ENCODE data around the gene CDC123.

DNA sequence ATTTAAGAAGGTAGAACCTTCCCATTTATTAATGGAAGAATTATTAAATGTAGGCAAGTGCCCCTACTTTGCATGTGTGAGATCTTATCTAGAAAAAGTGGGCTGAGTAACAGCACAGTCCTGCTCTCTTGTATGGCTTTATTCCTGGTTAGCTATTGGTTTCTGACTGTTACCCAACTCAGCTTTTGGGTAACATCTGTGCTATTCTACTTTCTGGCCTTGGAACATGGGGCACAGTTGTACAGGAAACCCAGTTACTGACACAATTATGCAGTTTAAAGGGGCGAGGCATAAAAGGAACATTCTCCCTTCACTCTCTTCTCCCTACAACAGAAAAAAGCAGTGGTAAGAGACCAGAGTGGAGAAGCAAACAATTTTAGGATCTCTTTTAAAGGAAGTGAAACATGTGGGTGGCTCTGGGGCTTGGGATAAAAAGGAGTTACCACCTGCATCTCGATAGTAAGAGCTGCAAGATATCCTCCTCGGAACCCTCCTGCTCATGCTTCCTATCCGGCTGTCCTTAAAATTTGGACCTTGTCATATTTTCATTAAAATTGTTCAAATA is 16.3 kb upstream of the CDC123 start:
- TF ChIP-seq POLR2A (IDR thresholded peaks at IDR 0.05; ENCODE audit: borderline replicate concordance, extremely low read depth, insufficient read depth, insufficient read length), result no peak
- TF ChIP-seq, protein P1, sequence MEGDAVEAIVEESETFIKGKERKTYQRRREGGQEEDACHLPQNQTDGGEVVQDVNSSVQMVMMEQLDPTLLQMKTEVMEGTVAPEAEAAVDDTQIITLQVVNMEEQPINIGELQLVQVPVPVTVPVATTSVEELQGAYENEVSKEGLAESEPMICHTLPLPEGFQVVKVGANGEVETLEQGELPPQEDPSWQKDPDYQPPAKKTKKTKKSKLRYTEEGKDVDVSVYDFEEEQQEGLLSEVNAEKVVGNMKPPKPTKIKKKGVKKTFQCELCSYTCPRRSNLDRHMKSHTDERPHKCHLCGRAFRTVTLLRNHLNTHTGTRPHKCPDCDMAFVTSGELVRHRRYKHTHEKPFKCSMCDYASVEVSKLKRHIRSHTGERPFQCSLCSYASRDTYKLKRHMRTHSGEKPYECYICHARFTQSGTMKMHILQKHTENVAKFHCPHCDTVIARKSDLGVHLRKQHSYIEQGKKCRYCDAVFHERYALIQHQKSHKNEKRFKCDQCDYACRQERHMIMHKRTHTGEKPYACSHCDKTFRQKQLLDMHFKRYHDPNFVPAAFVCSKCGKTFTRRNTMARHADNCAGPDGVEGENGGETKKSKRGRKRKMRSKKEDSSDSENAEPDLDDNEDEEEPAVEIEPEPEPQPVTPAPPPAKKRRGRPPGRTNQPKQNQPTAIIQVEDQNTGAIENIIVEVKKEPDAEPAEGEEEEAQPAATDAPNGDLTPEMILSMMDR (IDR thresholded peaks at IDR 0.05 in 2 of 3, conservative IDR thresholded peaks at IDR 0.05 in 1 of 3; ENCODE audit: borderline replicate concordance in 1 of 3, insufficient read depth in 1 of 3, low read depth in 2 of 3, low read length in 2 of 3), result no peak
- no peak for TF ChIP-seq ELF1 (IDR thresholded peaks at IDR 0.05; ENCODE audit: borderline replicate concordance, low read depth)
- no peak for TF ChIP-seq ZBTB33 (IDR thresholded peaks at IDR 0.05; ENCODE audit: extremely low read depth, insufficient replicate concordance, low read length)
- no peak for TF ChIP-seq CEBPB (IDR thresholded peaks at IDR 0.05; ENCODE audit: low read depth)
- TF ChIP-seq POLR2AphosphoS5 (IDR thresholded peaks at IDR 0.05; ENCODE audit: low read depth, low read length), result no peak
- no peak for TF ChIP-seq ZNF274 (IDR thresholded peaks at IDR 0.05; ENCODE audit: low read depth, low read length)
- no peak for TF ChIP-seq EZH2phosphoT487 (IDR thresholded peaks at IDR 0.05; ENCODE audit: borderline replicate concordance)
- no peak for TF ChIP-seq REST (IDR thresholded peaks at IDR 0.05; ENCODE audit: low read depth)
- TF ChIP-seq EZH2 (IDR thresholded peaks at IDR 0.05), result no peak
- TF ChIP-seq JUND (IDR thresholded peaks at IDR 0.05), result no peak
- no peak for TF ChIP-seq RAD21 (IDR thresholded peaks at IDR 0.05; ENCODE audit: low read depth)

All from HCT116 (cell line).